Mesothelial cell of epicardium (in vitro differentiated cells): ENCODE results near the gene MAN1C1. TPM values are rescaled to one million over a fixed set of nuclear protein-coding genes. Genes with fewer than 3 reads are reported as not detected.

ENCODE experiments used
- DNase-seq, 2 experiments: peaks; one replicate each; pipeline ENCODE4 v3.0.0; 2021; ENCODE audit warnings: low spot score in 2 of 2; ENCODE audit not compliant: unreplicated experiment in 2 of 2
- H3K27ac Mint-ChIP-seq: 2 replicates; pipeline ENCODE4 v1.8.0; 2021; ENCODE audit warnings: mixed read lengths
- H3K27me3 Mint-ChIP-seq: 2 replicates; pipeline ENCODE4 v1.8.0; 2021; ENCODE audit warnings: low read depth, mixed read lengths
- H3K36me3 Mint-ChIP-seq: 2 replicates; pipeline ENCODE4 v1.8.0; 2021; ENCODE audit warnings: mixed read lengths
- H3K4me1 Mint-ChIP-seq: 2 replicates; pipeline ENCODE4 v1.8.0; 2021; ENCODE audit warnings: mixed read lengths
- H3K4me3 Mint-ChIP-seq: 2 replicates; pipeline ENCODE4 v1.8.0; 2021; ENCODE audit warnings: mild to moderate bottlenecking, moderate library complexity, mixed read lengths
- H3K9me3 Mint-ChIP-seq: 2 replicates; pipeline ENCODE4 v1.8.0; 2021; ENCODE audit warnings: mixed read lengths
- CTCF ChIP-seq: fragments of 200-600 bp; sonication (generic); IDR thresholded peaks from one replicate; pipeline ENCODE4 v1.5.0; 2021; ENCODE audit warnings: antibody characterized with exemption; ENCODE audit not compliant: unreplicated experiment
- total RNA-seq: library from RNA; stranded (reverse); gene quantifications from 3 replicates; pipeline ENCODE4 v1.2.1, GENCODE V29; 2021

Gene MAN1C1
- total RNA-seq, 1 donor from 2014 or later: 3.2 TPM

- no peak for DNase-seq
- peaks cover 69% of the 10 kb centered on the region for H3K27me3 Mint-ChIP-seq
- no peak overlapping the region for H3K4me3 Mint-ChIP-seq
- peaks cover 15% of the 10 kb centered on the region for H3K4me1 Mint-ChIP-seq
- no peak for TF ChIP-seq CTCF
- no peak overlapping the region for H3K27ac Mint-ChIP-seq
- H3K9me3 Mint-ChIP-seq: no peaks in the 10 kb centered on the region
- H3K36me3 Mint-ChIP-seq: no peaks in the 10 kb centered on the region
These were observed 515 bp downstream of the MAN1C1 start for GRCh38 chr1:25616987-25617624.

GRCh38 chr1:25617625-25618432, 1.2 kb downstream of the MAN1C1 start:
- no peaks in the 10 kb centered on the region for H3K36me3 Mint-ChIP-seq
- H3K4me3 Mint-ChIP-seq: peak overlapping the region; percentile 65
- peaks cover 15% of the 10 kb centered on the region for H3K4me1 Mint-ChIP-seq
- H3K9me3 Mint-ChIP-seq: no peaks in the 10 kb centered on the region
- H3K27ac Mint-ChIP-seq: no peak overlapping the region
- H3K27me3 Mint-ChIP-seq: peaks cover 71% of the 10 kb centered on the region
- DNase-seq: no peak
- TF ChIP-seq CTCF: no peak

GRCh38 chr1:25618433-25618808, 1.8 kb downstream of the MAN1C1 start:
- H3K9me3 Mint-ChIP-seq: no peaks in the 10 kb centered on the region
- no peak overlapping the region for H3K27ac Mint-ChIP-seq
- H3K36me3 Mint-ChIP-seq: no peaks in the 10 kb centered on the region
- peaks cover 67% of the 10 kb centered on the region for H3K27me3 Mint-ChIP-seq
- no peak for DNase-seq
- H3K4me3 Mint-ChIP-seq: peak overlapping the region; percentile 65
- peaks cover 15% of the 10 kb centered on the region for H3K4me1 Mint-ChIP-seq
- TF ChIP-seq CTCF: no peak

- Mint-ChIP-seq H3K4me3 (peak overlapping the region; percentile 65), H3K27ac (no peak overlapping the region)
These were observed 2.7 kb downstream of the MAN1C1 start for GRCh38 chr1:25619101-25619890.

More at GRCh38 chr1:25619101-25619890, 2.7 kb downstream of the MAN1C1 start:
- Mint-ChIP-seq H3K27me3 (peaks cover 60% of the 10 kb centered on the region), H3K9me3 (no peaks in the 10 kb centered on the region), H3K36me3 (no peaks in the 10 kb centered on the region), H3K4me1 (peaks cover 15% of the 10 kb centered on the region)
- DNase-seq: peak; percentile 37 to 75
- TF ChIP-seq CTCF: peak; percentile 91
